HG02678 (cell line): Measurements from ENCODE around the gene AGR2.
"Not testable (repeated sequence)": the region's sequence is repeated elsewhere in the genome, so short reads cannot be mapped to it uniquely, and the experiment has no call there.

Experiments
- ATAC-seq: cut with Tn5 transposase; IDR thresholded peaks from one replicate; pipeline ENCODE4 v1.9.1; 2021; ENCODE audit warnings: mild to moderate bottlenecking, moderate library complexity; ENCODE audit not compliant: unreplicated experiment

The AGR2 gene

DNA sequence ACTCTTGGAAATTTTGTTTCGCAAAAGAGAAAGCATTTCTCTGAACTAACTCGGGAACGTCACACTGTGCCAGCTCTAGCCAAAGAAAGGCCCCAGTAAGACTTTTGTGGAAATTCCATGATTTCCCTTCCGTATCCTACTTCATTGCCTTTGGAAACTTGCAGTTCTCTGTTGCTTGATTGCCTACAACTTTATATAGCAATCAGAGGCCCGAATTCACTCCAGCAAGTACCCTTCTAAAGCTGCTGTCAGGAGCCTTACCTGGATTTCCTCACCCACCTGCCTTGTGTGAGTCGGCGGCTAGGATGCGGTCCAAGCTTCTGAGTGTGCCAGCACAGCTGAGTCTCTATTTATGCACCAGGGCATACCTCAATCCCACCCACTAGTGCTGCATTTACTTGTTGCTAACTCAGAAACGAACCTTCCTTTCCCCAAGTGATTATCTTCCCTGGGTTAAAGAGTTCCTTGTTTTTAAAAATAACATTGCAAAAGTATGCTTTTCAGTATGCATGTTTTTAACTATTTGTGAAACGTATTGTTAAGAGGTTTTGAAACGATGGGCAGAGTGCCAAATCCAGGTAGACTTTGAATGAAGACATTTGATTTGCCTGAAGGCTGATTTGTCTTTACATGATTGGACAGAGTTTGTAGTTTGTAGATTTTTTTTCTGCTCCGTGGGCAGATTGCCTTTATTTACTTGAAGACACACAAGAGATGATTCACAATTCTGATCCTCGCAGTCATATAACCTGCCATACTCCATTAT, at the start of gene AGR2:
Gene AGR2, minus strand, starts transcription at position 326 of the 766 bp plus-strand sequence. CDS start 3,203 bp downstream, outside the sequence.
- no peak for ATAC-seq

DNA sequence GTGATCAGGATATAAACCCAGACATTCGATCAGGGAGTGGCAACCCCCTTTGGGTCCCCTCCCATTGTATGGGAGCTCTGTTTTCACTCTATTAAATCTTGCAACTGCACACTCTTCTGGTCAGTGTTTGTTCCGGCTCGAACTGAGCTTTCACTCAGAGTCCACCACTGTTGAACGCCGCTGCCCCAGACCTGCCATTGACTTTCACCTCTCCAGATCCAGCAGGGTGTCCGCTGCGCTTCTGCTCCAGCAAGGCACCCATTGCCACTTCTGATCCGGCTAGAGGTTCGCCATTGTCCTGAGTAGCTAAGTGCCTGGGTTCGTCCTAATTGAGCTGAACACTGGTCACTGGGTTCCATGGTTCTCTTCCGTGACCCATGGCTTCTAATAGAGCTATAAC, 48.4 kb upstream of the AGR2 start:
- ATAC-seq, result not testable (repeated sequence)

DNA sequence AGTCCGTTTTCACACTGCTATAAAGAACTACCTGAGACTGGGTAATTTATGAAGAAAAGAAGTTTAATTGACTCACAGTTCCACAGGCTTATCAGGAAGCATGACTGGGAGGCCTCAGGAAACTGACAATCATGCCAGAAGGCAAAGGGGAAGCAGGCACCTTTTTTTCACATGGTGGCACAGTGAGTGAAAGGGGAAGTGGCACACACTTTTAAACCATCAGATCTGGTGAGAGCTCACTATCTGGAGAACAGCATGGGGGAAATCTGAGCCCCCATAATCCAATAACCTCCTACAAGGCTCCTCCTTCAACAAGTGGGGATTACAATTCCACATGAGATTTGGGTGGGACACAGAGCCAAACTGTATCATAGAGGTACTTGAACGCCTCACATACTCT, 47.0 kb upstream of the AGR2 start:
- ATAC-seq, result no peak

DNA sequence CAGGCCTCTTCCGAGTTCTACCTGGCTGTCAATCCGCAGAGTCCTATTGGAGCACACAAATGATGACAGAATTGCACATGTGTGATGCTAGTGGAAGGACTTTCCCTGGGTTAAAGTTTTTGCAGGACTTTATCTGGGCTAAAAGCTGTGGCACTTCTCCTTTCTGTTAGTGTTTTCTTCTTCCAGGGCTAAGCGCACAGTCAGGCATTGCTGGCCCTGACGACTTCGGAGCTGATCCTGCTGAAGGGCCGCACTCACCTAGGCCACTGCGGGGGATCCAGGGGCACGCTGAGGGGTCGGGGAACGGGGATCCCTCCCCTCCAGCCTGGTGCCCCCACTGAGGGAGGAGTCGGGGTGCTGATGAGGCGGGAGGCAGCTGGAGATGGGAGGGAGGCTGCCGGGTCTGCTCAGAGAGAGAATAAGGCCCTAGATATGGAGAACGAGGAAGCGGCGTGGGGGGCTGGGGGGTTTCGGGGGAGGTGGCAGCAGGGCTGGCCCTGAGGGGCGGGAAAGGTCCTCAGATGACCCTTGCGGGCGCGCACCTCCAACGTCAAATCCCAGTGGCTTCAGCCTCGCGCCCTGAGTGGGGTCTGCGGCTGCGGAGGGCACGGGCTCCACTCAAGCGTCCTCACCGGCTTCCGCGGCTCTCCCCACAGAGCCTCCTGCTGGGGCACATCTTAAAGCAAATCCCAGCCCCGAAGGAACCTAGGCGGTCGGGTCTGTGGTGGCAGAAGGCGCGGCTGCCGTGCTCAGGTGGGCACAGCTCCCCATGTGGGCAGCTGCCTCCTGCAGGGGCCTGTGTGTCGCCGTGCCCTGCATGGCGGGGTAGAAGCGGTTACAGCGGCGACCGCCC, 46.0 kb upstream of the AGR2 start:
- ATAC-seq, result no peak

DNA sequence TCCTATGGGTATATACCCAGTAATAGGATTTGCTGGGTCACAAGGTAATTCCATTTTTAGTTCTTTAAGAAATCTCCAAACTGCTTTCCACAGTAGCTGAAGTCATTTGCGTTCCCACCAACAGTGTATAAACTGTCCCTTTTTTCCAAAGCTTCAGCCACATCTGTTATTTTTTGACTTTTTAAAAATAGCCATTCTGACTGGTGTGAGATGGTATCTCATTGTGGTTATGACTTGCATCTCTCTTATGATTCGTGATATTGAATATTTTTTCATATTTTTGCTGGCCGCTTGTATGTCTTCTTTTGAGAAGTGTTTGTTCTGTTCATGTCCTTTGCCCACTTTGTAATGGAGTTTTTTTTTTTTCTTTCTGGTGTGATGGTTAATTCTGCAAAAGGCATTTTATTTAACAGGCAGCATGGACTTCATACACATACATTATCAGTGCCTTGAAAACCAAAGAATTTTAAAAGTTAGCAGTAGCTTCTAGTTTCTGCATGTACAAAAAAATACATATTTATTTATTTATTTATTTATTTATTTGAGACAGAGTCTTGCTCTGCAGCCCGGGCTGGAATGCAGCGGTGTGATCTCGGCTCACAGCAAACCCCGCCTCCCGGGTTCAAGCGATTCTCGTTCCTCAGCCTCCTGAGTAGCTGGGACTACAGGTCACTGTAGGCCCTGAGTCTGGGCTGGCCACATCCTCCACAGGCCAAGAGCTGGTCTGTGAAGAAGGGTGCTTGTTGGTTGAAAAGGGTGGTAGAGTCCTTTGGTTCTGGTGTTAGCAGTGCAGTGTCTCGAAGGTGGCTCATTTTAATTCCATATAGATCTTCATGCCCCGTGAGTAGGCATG, 44.7 kb upstream of the AGR2 start:
- no peak for ATAC-seq

DNA sequence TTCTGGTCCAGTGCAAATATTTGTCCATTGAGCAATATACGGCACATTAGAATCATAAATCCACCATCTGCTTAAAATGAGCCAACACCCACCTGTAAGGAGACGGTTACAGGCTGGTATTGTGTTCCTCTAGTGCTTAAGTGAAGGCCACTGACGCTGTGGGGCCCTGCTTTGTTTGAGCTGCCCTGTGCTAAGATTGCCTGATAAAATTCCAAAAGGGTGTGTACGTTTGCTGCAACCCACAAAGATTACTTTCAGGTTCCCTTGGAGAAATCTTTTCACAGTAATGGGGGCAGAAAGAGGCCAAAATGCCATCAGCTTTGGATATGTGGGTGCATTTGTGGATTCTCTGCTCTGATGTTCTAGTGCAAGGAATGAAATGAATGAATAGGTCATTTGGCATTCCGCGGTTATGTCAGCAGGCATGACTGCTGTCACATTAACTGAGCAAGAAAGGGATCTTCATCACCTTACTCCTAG, 42.6 kb upstream of the AGR2 start:
- ATAC-seq, result no peak

DNA sequence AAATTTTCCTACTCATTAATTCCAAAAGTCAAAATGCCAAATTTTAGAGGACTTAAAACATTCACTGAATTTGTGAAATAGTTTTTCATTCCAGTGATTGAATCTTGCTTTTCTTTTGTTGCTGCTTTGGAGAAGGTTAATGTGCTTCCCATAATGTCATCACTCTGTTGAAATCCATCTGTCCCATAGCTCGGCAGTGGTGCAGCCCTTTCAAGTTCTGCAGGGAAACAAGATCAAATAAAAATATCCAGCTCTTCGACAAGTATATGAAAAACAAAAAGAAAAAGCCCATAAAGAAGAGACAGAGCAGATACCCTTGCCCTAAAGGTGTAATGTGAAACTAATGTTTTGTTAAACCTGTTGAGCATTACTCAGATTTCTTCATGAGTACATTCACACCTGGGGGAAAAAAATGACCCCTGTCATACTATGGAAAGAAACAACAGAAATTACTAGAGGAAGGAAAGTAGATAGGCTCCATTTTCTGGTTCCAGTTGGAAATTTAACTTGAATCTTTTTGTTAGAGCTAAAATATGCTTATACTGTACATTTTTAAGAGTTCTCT, 41.9 kb upstream of the AGR2 start:
- no peak for ATAC-seq

DNA sequence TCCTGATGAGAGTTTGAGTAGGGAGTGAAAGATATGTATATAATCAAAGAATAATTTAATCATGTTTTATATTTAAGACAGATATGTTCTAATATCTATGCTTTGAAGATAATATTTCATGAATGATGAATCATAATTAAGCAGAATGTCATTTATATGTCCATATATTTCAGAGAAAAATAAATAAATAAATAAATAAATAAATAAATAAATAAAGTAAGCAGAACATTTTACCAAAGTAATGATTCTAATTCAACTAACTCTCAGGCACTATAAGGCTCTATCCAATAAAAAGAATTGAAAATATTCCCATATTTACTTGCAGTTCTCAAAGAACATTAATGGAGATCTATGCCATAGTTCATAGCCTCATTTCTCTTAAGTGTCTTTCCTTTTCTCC, 40.9 kb upstream of the AGR2 start:
- ATAC-seq, result no peak

DNA sequence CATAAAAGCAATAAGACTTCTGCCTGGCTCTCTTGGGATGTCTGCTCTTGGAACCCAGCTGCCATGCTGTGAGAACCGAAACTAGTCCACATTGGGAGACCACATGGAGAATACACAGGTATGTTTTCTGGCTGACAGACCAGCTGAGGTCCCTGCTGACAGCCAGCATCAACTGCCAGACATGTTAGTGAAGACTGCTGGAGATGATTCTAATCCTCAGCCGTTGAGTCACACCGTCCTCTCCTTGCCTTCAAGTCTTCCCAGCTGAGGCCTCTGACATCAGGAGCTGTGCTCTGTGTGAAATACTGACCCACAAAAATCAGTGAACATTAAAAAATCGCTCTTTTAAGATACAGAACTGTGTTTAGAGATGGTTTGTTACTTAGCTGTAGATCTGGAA, 36.9 kb upstream of the AGR2 start:
- no peak for ATAC-seq

DNA sequence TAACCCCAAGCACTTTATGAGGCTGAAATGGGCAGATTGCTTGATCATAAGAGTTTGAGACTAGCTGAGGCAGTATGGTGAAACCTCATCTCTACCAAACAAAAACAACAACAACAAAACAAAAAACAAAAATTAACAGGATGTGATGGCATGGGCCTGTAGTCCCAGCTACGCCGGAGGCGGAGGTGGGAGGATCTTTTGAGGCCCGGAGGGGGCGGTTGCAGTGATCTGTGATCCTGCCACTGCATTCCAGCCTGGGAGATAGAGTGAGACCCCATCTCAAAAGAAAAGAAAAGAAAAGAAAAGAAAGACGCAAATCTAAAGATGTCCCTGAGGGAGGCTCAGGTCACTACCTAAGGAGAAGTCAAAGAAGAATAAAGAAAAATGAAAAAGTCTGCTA, 35.3 kb upstream of the AGR2 start:
- ATAC-seq, result no peak

DNA sequence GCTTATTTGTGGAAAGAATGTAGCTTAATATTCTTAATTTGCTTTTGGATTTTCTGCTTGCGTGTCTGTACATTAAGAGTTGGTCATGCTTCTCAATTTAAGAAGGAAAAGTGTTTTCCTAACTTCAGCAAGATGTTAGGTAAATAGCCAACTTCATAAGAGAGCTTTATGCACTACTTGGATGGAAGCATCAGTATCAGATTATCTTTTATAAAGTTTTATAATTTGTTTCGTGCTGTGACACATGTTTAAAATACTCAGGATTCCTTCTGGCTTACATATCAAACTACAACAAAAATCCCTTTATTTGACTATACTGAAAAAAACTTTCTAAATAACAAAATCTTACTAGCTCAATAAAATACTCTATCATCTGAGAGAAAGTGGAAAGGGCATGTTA, 34.8 kb upstream of the AGR2 start:
- no peak for ATAC-seq

DNA sequence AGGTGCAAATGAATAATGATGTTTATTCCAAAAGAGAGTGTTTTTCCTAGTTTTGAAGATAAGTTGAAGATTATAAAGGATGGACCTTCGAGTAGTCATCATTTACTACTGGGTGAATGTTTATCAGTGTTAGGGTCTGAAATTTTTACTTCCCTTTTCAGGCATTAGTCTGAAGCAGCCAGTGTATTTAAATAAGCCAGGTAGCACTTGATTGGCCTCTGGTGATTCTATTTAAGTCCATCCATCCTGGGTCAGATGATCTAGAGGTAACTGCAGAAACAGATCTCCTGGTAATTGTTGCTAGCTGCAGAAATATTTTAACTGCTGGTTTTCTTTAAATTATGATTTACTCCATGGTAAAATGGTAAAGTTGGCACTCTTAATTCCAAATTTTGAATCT, 34.1 kb upstream of the AGR2 start:
- ATAC-seq, result no peak

DNA sequence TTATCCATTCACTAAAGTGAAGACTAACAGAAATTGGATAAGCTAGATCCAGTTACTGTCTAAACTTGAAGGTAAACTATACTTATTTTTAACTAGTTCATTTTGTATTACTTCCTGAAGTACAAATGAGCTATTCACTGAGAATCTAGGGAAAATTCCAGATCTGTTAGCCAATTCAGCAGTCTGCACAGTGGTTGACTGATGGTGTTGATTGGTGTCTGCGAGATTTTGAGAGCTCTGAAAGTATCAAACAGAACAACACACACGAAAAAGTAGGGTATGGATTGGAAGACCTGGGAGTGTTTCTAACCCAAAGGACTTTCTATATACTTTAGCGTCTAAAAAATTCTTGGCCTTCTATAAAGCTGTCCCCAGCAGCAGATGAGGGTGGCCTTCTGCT, 33.6 kb upstream of the AGR2 start:
- no peak for ATAC-seq

DNA sequence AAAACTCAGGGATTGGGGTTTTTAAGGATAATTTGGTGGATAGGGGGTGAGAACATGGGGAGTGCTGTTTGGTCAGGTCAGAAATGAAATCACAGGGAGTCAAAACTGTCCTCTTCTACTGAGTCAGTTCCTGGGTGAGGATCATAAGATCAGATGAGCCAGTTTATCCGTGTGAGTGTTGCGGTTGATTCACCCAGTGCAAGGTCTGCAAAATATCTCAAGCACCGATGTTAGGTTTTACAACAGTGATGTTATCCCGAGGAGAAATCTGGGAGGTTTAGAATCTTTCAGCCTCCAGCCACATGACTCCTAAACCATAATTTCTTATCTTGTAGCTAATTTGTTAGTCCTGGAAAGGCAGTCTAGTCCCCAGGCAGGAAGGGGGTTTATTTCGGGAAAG, 31.7 kb upstream of the AGR2 start:
- ATAC-seq, result no peak

DNA sequence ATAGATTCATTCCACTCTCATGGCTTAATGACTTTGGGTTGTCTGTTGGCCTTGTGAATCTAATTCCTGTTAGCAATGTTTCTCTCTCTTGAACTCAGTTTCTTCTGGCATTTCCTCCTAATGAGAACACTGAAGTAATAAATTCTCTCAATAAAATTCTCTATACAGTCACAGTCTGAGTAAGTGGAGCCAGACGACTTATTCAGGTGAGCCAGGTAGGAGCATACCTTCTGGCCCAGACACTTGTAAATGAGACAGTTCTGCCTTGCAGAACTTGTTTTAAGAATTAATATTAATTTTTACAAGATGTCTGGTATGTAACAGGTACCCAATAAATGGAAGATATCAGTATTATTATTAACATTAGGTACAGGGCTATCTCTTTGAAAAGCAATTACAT, 28.6 kb upstream of the AGR2 start:
- no peak for ATAC-seq

DNA sequence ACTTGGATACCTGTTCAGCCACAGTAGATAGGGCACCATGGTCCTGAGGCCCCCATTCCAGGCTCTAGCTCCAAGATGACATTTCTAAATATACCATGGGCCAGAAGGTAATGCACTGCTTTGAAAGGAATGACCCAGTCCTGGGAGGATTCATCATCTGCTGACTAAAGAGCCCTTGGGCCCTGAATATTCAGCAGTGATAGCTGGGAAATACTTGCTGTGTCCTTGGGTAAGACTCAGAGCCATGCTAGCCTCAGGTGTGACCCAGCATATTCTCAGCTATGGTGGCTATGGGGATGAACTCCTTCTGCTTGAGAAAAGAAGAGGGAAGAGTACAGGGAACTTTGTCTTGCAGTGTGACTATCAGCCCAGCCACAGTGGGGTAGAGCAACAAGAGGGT, 21.3 kb upstream of the AGR2 start:
- ATAC-seq, result no peak

DNA sequence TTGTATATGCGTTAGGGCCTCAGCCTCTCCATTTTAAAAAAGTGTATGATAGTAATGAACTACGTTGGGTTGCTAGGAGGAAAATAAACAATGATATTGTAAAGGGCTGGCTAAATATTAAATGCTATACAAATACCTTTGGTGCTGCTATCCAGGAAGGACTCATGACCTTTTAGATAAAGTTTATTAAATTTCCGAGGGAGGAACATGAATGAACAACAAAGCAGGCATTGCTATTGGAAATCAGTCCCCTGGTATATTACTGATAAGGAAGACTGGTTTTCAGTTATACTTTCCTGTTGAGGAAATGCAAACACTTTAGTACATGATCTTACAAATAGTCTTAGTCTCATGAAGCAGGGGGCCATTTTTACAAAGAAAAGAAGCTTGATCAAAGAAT, 17.2 kb upstream of the AGR2 start:
- ATAC-seq, result no peak

DNA sequence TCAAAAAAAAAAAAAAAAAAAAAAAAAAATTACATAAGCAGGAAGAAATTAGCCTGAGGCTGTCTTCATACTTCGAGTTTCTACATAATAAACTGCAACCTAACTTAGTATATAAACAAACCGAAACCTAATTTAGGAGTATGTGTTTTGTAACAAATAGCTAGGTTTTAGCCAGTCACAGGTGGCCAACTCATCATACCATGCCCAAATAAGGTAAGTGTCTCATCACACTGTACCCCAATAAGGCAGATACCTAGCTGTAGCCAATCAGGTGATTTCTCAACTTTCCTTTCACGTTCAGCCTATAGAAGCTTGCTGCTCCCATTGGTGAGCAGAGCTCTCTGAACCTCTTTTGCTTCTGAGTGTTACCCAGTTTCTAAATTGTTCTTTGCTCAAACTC, 13.9 kb upstream of the AGR2 start:
- ATAC-seq, result no peak

DNA sequence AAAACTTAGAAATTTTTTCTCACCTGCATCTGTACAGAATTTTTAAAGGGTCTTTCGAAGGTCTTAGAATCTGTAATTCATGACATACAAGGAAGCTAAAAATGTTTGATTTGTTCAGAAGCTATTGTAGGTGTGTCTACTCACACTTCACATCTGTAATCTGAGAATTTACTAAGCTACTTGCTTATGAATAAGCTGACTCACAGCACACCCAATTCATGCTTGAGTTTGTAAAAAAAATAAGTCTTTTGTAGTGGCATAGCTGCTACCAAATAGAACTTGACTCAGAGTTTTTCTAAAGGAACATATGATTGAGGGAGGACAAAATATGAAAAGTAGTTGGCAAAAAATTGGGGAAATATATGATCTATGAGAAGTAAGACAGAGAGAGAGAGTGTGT, 12.7 kb upstream of the AGR2 start:
- no peak for ATAC-seq

DNA sequence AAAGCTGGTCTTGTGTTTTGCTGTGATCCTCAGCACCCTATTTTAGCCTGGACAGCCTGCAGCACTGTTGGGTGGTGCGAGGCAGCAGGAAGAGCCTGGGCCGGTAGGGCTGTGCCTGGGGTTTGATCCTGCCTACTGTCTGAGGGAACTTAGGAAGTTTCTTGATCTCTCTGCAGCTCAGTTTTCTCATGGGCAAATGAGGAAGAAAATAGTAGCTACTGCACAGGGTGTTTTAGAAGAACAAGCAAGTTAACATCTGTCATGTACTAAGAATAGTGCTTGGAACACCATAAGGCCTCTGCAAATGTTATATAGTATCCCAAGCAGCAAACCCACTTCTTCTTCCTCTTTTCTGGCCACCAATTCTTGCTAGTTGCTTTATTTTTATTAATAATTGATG, 12.0 kb upstream of the AGR2 start:
- ATAC-seq, result no peak

DNA sequence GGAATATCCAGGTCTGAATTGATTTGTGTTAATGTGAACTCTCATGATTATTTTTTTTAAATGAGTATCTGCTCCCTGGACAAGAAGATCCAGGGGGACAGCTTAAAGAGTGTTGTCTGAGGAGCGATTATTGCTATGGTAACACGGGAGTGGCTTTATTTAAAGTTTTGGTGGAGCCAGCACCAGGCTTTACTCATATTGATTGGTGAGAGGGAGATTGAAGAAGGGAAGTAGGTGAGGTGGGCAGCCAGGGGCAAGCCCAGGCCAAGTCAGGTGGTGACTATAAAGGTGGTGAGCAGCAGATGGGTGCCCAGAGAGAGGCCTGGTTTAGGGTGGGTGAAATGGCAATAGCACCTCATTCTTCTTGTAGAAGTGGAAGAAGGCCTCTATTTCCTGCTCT, 10.2 kb upstream of the AGR2 start:
- no peak for ATAC-seq
